AG04450 (cell line): ENCODE results near the gene TCN2. TPM values are rescaled to one million over a fixed set of nuclear protein-coding genes. Genes with fewer than 3 reads are reported as not detected.

Experiments
- CTCF ChIA-PET: fragments of 300-600, 350-600 bp; formaldehyde crosslinking; extraction: SDS; loops from one replicate; lab custom pipeline; 2022; ENCODE audit warnings: antibody characterized with exemption, inconsistent platforms; lab: Charles Lee
- POLR2A ChIA-PET: fragments of 350-600 bp; formaldehyde crosslinking; extraction: SDS; loops from one replicate; lab custom pipeline; 2021; ENCODE audit warnings: antibody characterized with exemption, inconsistent platforms; lab: Yijun Ruan, JAX
- DNase-seq: peaks from one replicate; pipeline ENCODE4 v3.0.0-alpha.2; 2011; ENCODE audit warnings: low read depth, low spot score
- H3K27ac ChIP-seq: one replicate; pipeline ENCODE4 v1.5.1; 2012; ENCODE audit warnings: low read depth, low read length, control low read depth
- H3K27me3 ChIP-seq: one replicate; pipeline ENCODE4 v1.6.0; 2012; ENCODE audit warnings: low read length; ENCODE audit not compliant: control insufficient read depth, insufficient read depth
- H3K4me3 ChIP-seq: 2 replicates; pipeline ENCODE4 v1.5.1; 2011; ENCODE audit warnings: mild to moderate bottlenecking, low read depth, low read length, control low read depth
- H3K9me3 ChIP-seq: 2 replicates; pipeline ENCODE4 v1.5.1; 2012; ENCODE audit warnings: low read length; ENCODE audit not compliant: control insufficient read depth, insufficient read depth
- CTCF ChIP-seq: IDR thresholded peaks from 2 replicates; pipeline ENCODE4 v1.5.1; 2011; ENCODE audit warnings: low read depth, low read length, control low read depth, inconsistent platforms
- polyA plus RNA-seq: library from polyadenylated mRNA; depleted of rRNA; stranded (reverse); fragments of >200 nt; gene quantifications from 2 replicates; pipeline ENCODE4 v1.2.3, GENCODE V29; 2011

TCN2 gene
- polyA plus RNA-seq, 1 experiment = 6.6 TPM

DNA sequence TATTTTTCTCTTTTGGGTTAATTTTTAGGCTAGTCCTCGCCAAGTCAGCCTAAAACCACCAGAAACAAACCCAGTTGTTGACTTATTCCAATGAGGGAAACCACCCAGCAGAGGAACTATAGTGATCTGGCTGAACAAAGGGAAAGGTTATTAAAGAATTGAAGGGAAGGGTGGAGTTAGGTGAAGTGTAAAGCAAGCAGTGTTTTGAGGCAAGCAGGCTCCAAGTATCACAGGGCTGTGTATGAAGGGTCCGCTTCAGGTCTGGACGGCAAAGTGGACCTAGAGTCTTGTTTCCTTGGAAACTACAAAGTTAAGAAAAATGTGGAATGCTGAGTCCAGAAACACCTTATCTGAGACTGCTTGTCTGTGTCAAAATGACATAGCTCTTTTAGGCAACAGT is 3.2 kb upstream of the TCN2 start:
- no peak for DNase-seq
- Histone ChIP-seq H3K27ac (no peak overlapping the region), H3K27me3 (peaks cover 4% of the 10 kb centered on the region), H3K4me3 (no peak overlapping the region), H3K9me3 (no peaks in the 10 kb centered on the region)
- CTCF ChIA-PET = interaction anchor here (0.6 to 1.0 kb wide), 2 partner anchors 15 to 30 kb away, joined by 3 read pairs; no protein-coding TSS in a partner anchor
- POLR2A ChIA-PET = no interaction called here
- TF ChIP-seq CTCF = no peak

DNA sequence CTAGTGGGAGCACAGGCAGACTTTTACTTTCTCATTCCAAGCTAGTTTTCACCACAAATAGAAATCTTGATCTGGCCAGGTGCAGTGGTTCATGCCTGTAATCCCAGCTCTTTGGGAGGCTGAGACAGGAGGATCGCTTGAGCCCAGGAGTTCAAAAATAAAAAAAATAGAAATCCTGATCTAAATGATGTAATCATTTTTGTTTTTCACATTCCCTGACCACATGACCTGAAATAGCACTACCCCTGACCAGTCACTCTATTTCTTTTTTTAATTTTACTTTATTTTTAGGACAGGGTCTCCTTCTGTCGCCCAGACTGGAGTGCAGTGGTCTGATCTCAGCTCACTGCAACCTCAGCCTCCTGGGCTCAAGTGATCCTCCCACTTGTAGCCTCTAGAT is 2.3 kb upstream of the TCN2 start:
- no peaks in the 10 kb centered on the region for H3K9me3 ChIP-seq
- POLR2A ChIA-PET = no interaction called here
- H3K27ac ChIP-seq = no peak overlapping the region
- CTCF ChIA-PET = interaction anchor here (0.9 kb wide), 1 partner anchor 151 kb away, joined by 3 read pairs; no protein-coding TSS in a partner anchor
- DNase-seq = no peak
- no peak for TF ChIP-seq CTCF
- peaks cover 4% of the 10 kb centered on the region for H3K27me3 ChIP-seq
- no peak overlapping the region for H3K4me3 ChIP-seq

- peak; percentile 68 for TF ChIP-seq CTCF
- Histone ChIP-seq H3K4me3 (no peak overlapping the region), H3K9me3 (no peaks in the 10 kb centered on the region), H3K27ac (no peak overlapping the region), H3K27me3 (peaks cover 4% of the 10 kb centered on the region)
- CTCF ChIA-PET = interaction anchor here (0.7 to 4.9 kb wide), 10 partner anchors 10 to 181 kb away, joined by 3 to 42 read pairs (median 3); no protein-coding TSS in a partner anchor
- POLR2A ChIA-PET = no interaction called here
- no peak for DNase-seq
Observed at GRCh38 chr22:30605449-30606110, 1.4 kb upstream of the TCN2 start.

DNA sequence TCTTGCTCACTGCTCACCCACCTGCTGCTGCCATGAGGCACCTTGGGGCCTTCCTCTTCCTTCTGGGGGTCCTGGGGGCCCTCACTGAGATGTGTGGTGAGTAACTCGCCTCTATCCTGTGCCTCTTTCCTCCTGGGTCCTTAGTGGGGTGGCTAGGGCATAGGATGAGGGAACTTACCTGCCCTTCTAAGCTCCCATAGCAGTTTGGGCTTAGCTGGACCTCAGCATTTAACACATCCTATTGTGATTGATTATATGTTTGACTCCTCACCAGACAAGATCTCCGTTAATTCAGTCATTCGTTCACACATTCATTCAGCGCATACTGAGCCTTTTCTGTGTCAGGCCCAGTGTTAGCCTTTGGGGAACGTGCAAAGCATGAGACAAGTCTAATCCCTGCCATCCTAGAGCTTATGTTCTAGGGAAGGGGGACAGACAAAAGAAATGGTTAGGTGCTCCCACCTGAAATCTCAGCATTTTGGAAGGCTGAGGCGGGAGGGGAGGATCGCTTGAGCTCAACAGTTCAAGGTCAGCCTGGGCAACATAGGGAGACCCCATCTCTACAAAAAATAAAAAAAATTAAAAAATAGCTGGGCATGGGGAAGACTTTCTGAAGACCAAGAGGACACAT is 441 bp downstream of the TCN2 start:
- H3K27ac ChIP-seq = peak overlapping the region; percentile 65
- H3K4me3 ChIP-seq = peak overlapping the region; percentile 61
- POLR2A ChIA-PET = interaction anchor here (0.5 to 1.0 kb wide), 2 partner anchors 35 to 184 kb away, joined by 6 to 7 read pairs; no protein-coding TSS in a partner anchor
- CTCF ChIA-PET = interaction anchor here (0.6 to 4.9 kb wide), 6 partner anchors 23 to 1174 kb away, joined by 3 to 42 read pairs (median 9); no protein-coding TSS in a partner anchor
- no peaks in the 10 kb centered on the region for H3K9me3 ChIP-seq
- DNase-seq = no peak
- TF ChIP-seq CTCF = no peak
- H3K27me3 ChIP-seq = no peaks in the 10 kb centered on the region

DNA sequence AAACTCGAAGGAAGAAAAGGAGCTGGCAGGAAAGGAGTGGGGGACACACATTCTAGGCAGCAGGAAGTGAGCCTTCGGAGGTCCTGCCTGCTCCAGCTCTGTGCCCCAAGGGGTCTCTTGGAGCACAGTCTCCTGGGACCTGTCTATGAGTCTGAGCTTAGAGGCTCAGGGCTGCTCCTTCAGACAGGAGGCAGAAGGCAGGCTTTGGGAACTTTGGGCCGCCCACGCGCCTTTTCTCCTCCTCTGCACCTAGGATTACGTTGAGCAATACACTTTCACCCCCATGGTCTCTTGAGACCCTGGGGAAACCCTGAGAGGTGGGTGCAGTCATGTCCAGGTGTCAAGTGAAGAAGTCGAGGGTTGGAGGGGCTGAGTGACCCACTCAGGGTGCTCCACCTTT is 965 bp downstream of the TCN2 start:
- ChIA-PET CTCF (interaction anchor here (1.2 to 4.9 kb wide), 3 partner anchors 26 to 183 kb away, joined by 3 to 42 read pairs (median 15); no protein-coding TSS in a partner anchor), POLR2A (no interaction called here)
- H3K4me3 ChIP-seq = no peak overlapping the region
- H3K9me3 ChIP-seq = no peaks in the 10 kb centered on the region
- no peak for TF ChIP-seq CTCF
- DNase-seq = no peak
- no peak overlapping the region for H3K27ac ChIP-seq
- H3K27me3 ChIP-seq = no peaks in the 10 kb centered on the region
